Occipital lobe (tissue), 2 donors: ENCODE results near the gene EP400. TPM values are rescaled to one million over a fixed set of nuclear protein-coding genes. Genes with fewer than 3 reads are reported as not detected.

ENCODE experiments used
- DNase-seq: peaks from one replicate; lab custom pipeline; 2025; lab: John Stamatoyannopoulos, UW
- total RNA-seq: library from RNA; depleted of rRNA; stranded (reverse); fragments of >200 nt; gene quantifications from one replicate; pipeline ENCODE4 v1.2.3, GENCODE V29; 2014

EP400 gene
- 11.7 TPM for total RNA-seq

- DNase-seq = peak; percentile 87
Measured at GRCh38 chr12:131949431-131950181, at the start of gene EP400. EP400 (plus strand) TSS chr12:131949942; CDS start chr12:131960620, 10,678 bp downstream.

- no peak for DNase-seq
Measured at GRCh38 chr12:131900397-131900796, 49.3 kb upstream of the EP400 start.

- DNase-seq = no peak
Measured at GRCh38 chr12:131901431-131902331, 48.1 kb upstream of the EP400 start.

- DNase-seq = no peak
Measured at GRCh38 chr12:131902332-131903241, 47.2 kb upstream of the EP400 start.

GRCh38 chr12:131903270-131904255 is 46.2 kb upstream of the EP400 start:
- no peak for DNase-seq

- DNase-seq = no peak
Measured at GRCh38 chr12:131904346-131904745, 45.4 kb upstream of the EP400 start.

- DNase-seq = no peak
Measured at GRCh38 chr12:131905081-131905629, 44.6 kb upstream of the EP400 start.

GRCh38 chr12:131905630-131906091 is 44.1 kb upstream of the EP400 start:
- no peak for DNase-seq

- DNase-seq = no peak
Measured at GRCh38 chr12:131907379-131908091, 42.2 kb upstream of the EP400 start.

GRCh38 chr12:131908092-131909080 is 41.4 kb upstream of the EP400 start:
- DNase-seq = no peak

- no peak for DNase-seq
Measured at GRCh38 chr12:131909081-131909751, 40.5 kb upstream of the EP400 start.

- DNase-seq = no peak
Measured at GRCh38 chr12:131909752-131910219, 40.0 kb upstream of the EP400 start.

- no peak for DNase-seq
Measured at GRCh38 chr12:131910302-131911027, 39.3 kb upstream of the EP400 start.

GRCh38 chr12:131911028-131911650 is 38.6 kb upstream of the EP400 start:
- no peak for DNase-seq

GRCh38 chr12:131911851-131912477 is 37.8 kb upstream of the EP400 start:
- DNase-seq = no peak
